ENCODE results near the gene DCUN1D2. TPM values are rescaled to one million over a fixed set of nuclear protein-coding genes. Genes with fewer than 3 reads are reported as not detected.

The DCUN1D2 gene
- total RNA-seq, 2 donors from 2014 or later, result 35.8 to 44.7 TPM

DNA sequence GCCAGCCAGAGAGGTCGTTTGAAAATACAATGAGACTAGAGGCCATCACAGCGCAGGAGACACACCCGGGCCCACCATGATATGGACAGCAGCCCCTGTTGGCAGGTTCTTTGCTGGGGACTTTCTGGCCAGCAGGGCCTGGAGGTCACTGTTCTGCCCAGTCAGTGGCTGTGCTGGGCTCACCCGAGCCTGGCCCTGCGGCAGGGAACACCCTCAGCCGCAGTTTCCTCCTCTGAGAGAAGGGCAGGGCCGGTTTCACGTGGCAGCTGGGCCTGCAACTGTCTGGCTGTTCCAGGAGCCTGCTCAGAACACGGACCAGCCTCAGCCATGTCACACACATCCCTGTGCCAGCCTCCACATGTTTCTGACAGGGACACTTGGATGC, 76.6 kb downstream of the DCUN1D2 start:
- Histone ChIP-seq H3K27me3 (ENCODE audit: control insufficient read depth, insufficient read depth, low read length, poor library complexity, severe bottlenecking) (no peaks in the 10 kb centered on the region), H3K4me3 (ENCODE audit: low read length) (no peak overlapping the region), H3K27ac (ENCODE audit: low read depth, low read length) (no peak overlapping the region), H3K36me3 (ENCODE audit: control insufficient read depth, insufficient read depth, low read length) (no peaks in the 10 kb centered on the region), H3K9me3 (ENCODE audit: control insufficient read depth, low read length) (no peaks in the 10 kb centered on the region), H3K9ac (ENCODE audit: extremely low read depth, low read length, poor library complexity, severe bottlenecking) (no peak overlapping the region), H3K4me1 (ENCODE audit: control insufficient read depth, insufficient read depth, low read length) (no peaks in the 10 kb centered on the region)
- 75 to 90% methylated on average over 5 to 9 of the region's 9 CpGs for WGBS, 2 experiments (ENCODE audit: insufficient coverage in 1 of 2, insufficient read length in 1 of 2)
- H3K4me1 Mint-ChIP-seq, result no peaks in the 10 kb centered on the region
- H3K27ac Mint-ChIP-seq, result no peak overlapping the region
- TF ChIP-seq CTCF (conservative IDR thresholded peaks at IDR 0.05), result no peak
- H3K4me3 Mint-ChIP-seq, result no peak overlapping the region
- DNase-seq, result no peak
- peaks cover 2% of the 10 kb centered on the region for H3K36me3 Mint-ChIP-seq (ENCODE audit: low read depth)
- H3K9me3 Mint-ChIP-seq, result peaks cover 4% of the 10 kb centered on the region
- no peaks in the 10 kb centered on the region for H3K27me3 Mint-ChIP-seq (ENCODE audit: insufficient read depth)

GRCh38 chr13:113413178-113413897, 77.2 kb downstream of the DCUN1D2 start:
- Histone ChIP-seq H3K4me3 (ENCODE audit: low read length) (no peak overlapping the region), H3K27ac (ENCODE audit: low read depth, low read length) (no peak overlapping the region), H3K9ac (ENCODE audit: extremely low read depth, low read length, poor library complexity, severe bottlenecking) (no peak overlapping the region), H3K9me3 (ENCODE audit: control insufficient read depth, low read length) (no peaks in the 10 kb centered on the region), H3K4me1 (ENCODE audit: control insufficient read depth, insufficient read depth, low read length) (no peaks in the 10 kb centered on the region), H3K27me3 (ENCODE audit: control insufficient read depth, insufficient read depth, low read length, poor library complexity, severe bottlenecking) (no peaks in the 10 kb centered on the region), H3K36me3 (ENCODE audit: control insufficient read depth, insufficient read depth, low read length) (no peaks in the 10 kb centered on the region)
- no peak for DNase-seq
- no peak overlapping the region for H3K27ac Mint-ChIP-seq
- TF ChIP-seq CTCF (conservative IDR thresholded peaks at IDR 0.05), result no peak
- peaks cover 4% of the 10 kb centered on the region for H3K9me3 Mint-ChIP-seq
- peaks cover 2% of the 10 kb centered on the region for H3K36me3 Mint-ChIP-seq (ENCODE audit: low read depth)
- H3K4me1 Mint-ChIP-seq, result no peaks in the 10 kb centered on the region
- 93 to 95% methylated on average over 31 to 32 of the region's 32 CpGs for WGBS, 2 experiments (ENCODE audit: insufficient coverage in 1 of 2, insufficient read length in 1 of 2)
- no peaks in the 10 kb centered on the region for H3K27me3 Mint-ChIP-seq (ENCODE audit: insufficient read depth)
- no peak overlapping the region for H3K4me3 Mint-ChIP-seq

- H3K4me1 Mint-ChIP-seq, result no peaks in the 10 kb centered on the region
- Histone ChIP-seq H3K4me1 (ENCODE audit: control insufficient read depth, insufficient read depth, low read length) (no peaks in the 10 kb centered on the region), H3K27me3 (ENCODE audit: control insufficient read depth, insufficient read depth, low read length, poor library complexity, severe bottlenecking) (no peaks in the 10 kb centered on the region), H3K27ac (ENCODE audit: low read depth, low read length) (no peak overlapping the region), H3K4me3 (ENCODE audit: low read length) (no peak overlapping the region), H3K36me3 (ENCODE audit: control insufficient read depth, insufficient read depth, low read length) (no peaks in the 10 kb centered on the region), H3K9me3 (ENCODE audit: control insufficient read depth, low read length) (no peaks in the 10 kb centered on the region), H3K9ac (ENCODE audit: extremely low read depth, low read length, poor library complexity, severe bottlenecking) (no peak overlapping the region)
- no peaks in the 10 kb centered on the region for H3K27me3 Mint-ChIP-seq (ENCODE audit: insufficient read depth)
- DNase-seq, result no peak
- 86 to 95% methylated on average over 1 to 23 of the region's 27 CpGs for WGBS, 2 experiments (ENCODE audit: insufficient coverage in 1 of 2, insufficient read length in 1 of 2)
- no peak overlapping the region for H3K4me3 Mint-ChIP-seq
- H3K27ac Mint-ChIP-seq, result no peak overlapping the region
- TF ChIP-seq CTCF (conservative IDR thresholded peaks at IDR 0.05), result no peak
- peaks cover 4% of the 10 kb centered on the region for H3K9me3 Mint-ChIP-seq
- peaks cover 2% of the 10 kb centered on the region for H3K36me3 Mint-ChIP-seq (ENCODE audit: low read depth)
Observed at GRCh38 chr13:113412440-113412839, 78.1 kb downstream of the DCUN1D2 start.
